ENCODE data around the gene PURA.

Gene PURA

GRCh38 chr5:140111859-140112551, 1.9 kb upstream of the PURA start:
- in situ Hi-C loops (cut with MboI; ENCODE audit: low sequenced_read_pairs, unreplicated experiment): no loop called here
- DNase-seq (ENCODE audit: low spot score): no peak
- no peak for TF ChIP-seq CTCF (IDR thresholded peaks at IDR 0.05; ENCODE audit: borderline replicate concordance, control extremely low read depth, extremely low read depth, insufficient read depth, missing control alignments)

- TF ChIP-seq CTCF (IDR thresholded peaks at IDR 0.05; ENCODE audit: borderline replicate concordance, control extremely low read depth, extremely low read depth, insufficient read depth, missing control alignments): no peak
- in situ Hi-C loops (cut with MboI; ENCODE audit: low sequenced_read_pairs, unreplicated experiment): no loop called here
- peak; percentile 31 for DNase-seq (ENCODE audit: low spot score)
Observed at GRCh38 chr5:140112685-140113179, 1.2 kb upstream of the PURA start.

- no peak for TF ChIP-seq CTCF (IDR thresholded peaks at IDR 0.05; ENCODE audit: borderline replicate concordance, control extremely low read depth, extremely low read depth, insufficient read depth, missing control alignments)
- in situ Hi-C loops (cut with MboI; ENCODE audit: low sequenced_read_pairs, unreplicated experiment): no loop called here
- peak; percentile 38 for DNase-seq (ENCODE audit: low spot score)
Observed at GRCh38 chr5:140113180-140113698, 670 bp upstream of the PURA start.

- in situ Hi-C loops (cut with MboI; ENCODE audit: low sequenced_read_pairs, unreplicated experiment): no loop called here
- peak; percentile 50 for DNase-seq (ENCODE audit: low spot score)
Observed at GRCh38 chr5:140114341-140115185, 654 bp downstream of the PURA start.

GRCh38 chr5:140115186-140115500, 1.2 kb downstream of the PURA start:
- no peak for TF ChIP-seq CTCF (IDR thresholded peaks at IDR 0.05; ENCODE audit: borderline replicate concordance, control extremely low read depth, extremely low read depth, insufficient read depth, missing control alignments)
- in situ Hi-C loops (cut with MboI; ENCODE audit: low sequenced_read_pairs, unreplicated experiment): no loop called here
- DNase-seq (ENCODE audit: low spot score): no peak

More at GRCh38 chr5:140114341-140115185, 654 bp downstream of the PURA start:
- TF ChIP-seq CTCF (IDR thresholded peaks at IDR 0.05; ENCODE audit: borderline replicate concordance, control extremely low read depth, extremely low read depth, insufficient read depth, missing control alignments): no peak

- in situ Hi-C loops (cut with MboI; ENCODE audit: low sequenced_read_pairs, unreplicated experiment): no loop called here
- no peak for TF ChIP-seq CTCF (IDR thresholded peaks at IDR 0.05; ENCODE audit: borderline replicate concordance, control extremely low read depth, extremely low read depth, insufficient read depth, missing control alignments)
- DNase-seq (ENCODE audit: low spot score): no peak
Observed at GRCh38 chr5:140116716-140117115, 2.8 kb downstream of the PURA start.

All from GM13976 (cell line).